CD14-positive monocyte (primary cell): ENCODE results near the gene OIT3. TPM values are rescaled to one million over a fixed set of nuclear protein-coding genes. Genes with fewer than 3 reads are reported as not detected.

ENCODE experiments used
- DNase-seq, 3 donors: peaks; one replicate each; pipeline ENCODE4 v3.0.0-alpha.2; 2011 to 2022
- H2AFZ ChIP-seq: 2 replicates; pipeline ENCODE4 v1.6.0; 2012; ENCODE audit warnings: mild to moderate bottlenecking, low read depth, low read length, inconsistent platforms; ENCODE audit not compliant: insufficient read depth, poor library complexity, severe bottlenecking
- H3K27ac ChIP-seq, 2 donors: 1 replicate in 1 of 2; 2 replicates in 1 of 2; pipeline ENCODE4 v1.5.1; 2012 to 2013; ENCODE audit warnings: low read length in 2 of 2, control low read depth in 1 of 2, inconsistent platforms in 1 of 2, low read depth in 1 of 2, mild to moderate bottlenecking in 1 of 2
- H3K27me3 ChIP-seq, 2 donors: one replicate each; pipeline versions ENCODE4 v1.6.0 to v1.6.1; 2011 to 2013; ENCODE audit warnings: low read length in 2 of 2; ENCODE audit not compliant: control insufficient read depth in 2 of 2, insufficient read depth in 2 of 2
- H3K36me3 ChIP-seq, 2 donors: replicated peaks in 1 of 2; 1 replicate in 1 of 2; 2 replicates in 1 of 2; pipeline versions ENCODE4 v1.5.1 to v1.6.1; 2012 to 2013; ENCODE audit warnings: low read length in 2 of 2, control low read depth in 1 of 2, inconsistent platforms in 1 of 2, mild to moderate bottlenecking in 1 of 2; ENCODE audit not compliant: insufficient read depth in 2 of 2, control insufficient read depth in 1 of 2
- H3K4me1 ChIP-seq, 2 donors: 1 replicate in 1 of 2; 2 replicates in 1 of 2; pipeline versions ENCODE4 v1.5.1 to v1.6.1; 2012 to 2013; ENCODE audit warnings: low read length in 2 of 2, control low read depth in 1 of 2, inconsistent platforms in 1 of 2, mild to moderate bottlenecking in 1 of 2, moderate library complexity in 1 of 2; ENCODE audit not compliant: insufficient read depth in 2 of 2, control insufficient read depth in 1 of 2
- H3K4me2 ChIP-seq: replicated peaks from 2 replicates; pipeline ENCODE3; 2012; ENCODE audit warnings: low read length, moderate library complexity, mild to moderate bottlenecking; ENCODE audit not compliant: poor library complexity, severe bottlenecking; ENCODE audit errors: extremely low read depth
- H3K4me3 ChIP-seq, 3 experiments: fragments of 200-600 bp in 1 of 3; sonication (generic) in 1 of 3; replicated peaks in 1 of 3; 1 replicate in 2 of 3; 2 replicates in 1 of 3; pipeline ENCODE4 v1.5.1; 2011 to 2013; ENCODE audit warnings: low read length in 3 of 3, mild to moderate bottlenecking in 3 of 3, control low read depth in 2 of 3, low read depth in 2 of 3, inconsistent platforms in 1 of 3, moderate library complexity in 1 of 3
- H3K79me2 ChIP-seq: 2 replicates; pipeline ENCODE4 v1.6.0; 2012; ENCODE audit warnings: mild to moderate bottlenecking, control low read depth, inconsistent platforms, low read length, moderate library complexity; ENCODE audit not compliant: insufficient read depth
- H3K9ac ChIP-seq: 2 replicates; pipeline ENCODE4 v1.6.0; 2017; ENCODE audit warnings: low read length, mild to moderate bottlenecking; ENCODE audit not compliant: insufficient read depth, poor library complexity, severe bottlenecking
- H3K9me3 ChIP-seq, 2 donors: replicated peaks in 1 of 2; 1 replicate in 1 of 2; 2 replicates in 1 of 2; pipeline versions ENCODE4 v1.5.1 to v1.6.1; 2012 to 2013; ENCODE audit warnings: low read length in 2 of 2, control low read depth in 1 of 2; ENCODE audit not compliant: control insufficient read depth in 1 of 2, insufficient read depth in 1 of 2
- H4K20me1 ChIP-seq: 2 replicates; pipeline ENCODE4 v1.6.0; 2012; ENCODE audit warnings: mild to moderate bottlenecking, low read length, control low read depth, moderate library complexity; ENCODE audit not compliant: insufficient read depth
- H3K27ac Mint-ChIP-seq, 7 donors: one replicate each; pipeline ENCODE4 v1.8.0; 2020; ENCODE audit warnings: mild to moderate bottlenecking in 7 of 7, mixed read lengths in 7 of 7, moderate library complexity in 6 of 7, inconsistent platforms in 2 of 7
- H3K27me3 Mint-ChIP-seq, 3 donors: one replicate each; pipeline ENCODE4 v1.8.0; 2021 to 2022; ENCODE audit warnings: low read depth in 3 of 3, mild to moderate bottlenecking in 3 of 3, mixed read lengths in 3 of 3, moderate library complexity in 3 of 3, inconsistent platforms in 1 of 3
- H3K36me3 Mint-ChIP-seq, 2 donors: one replicate each; pipeline ENCODE4 v1.8.0; 2020; ENCODE audit warnings: mixed read lengths in 2 of 2, inconsistent platforms in 1 of 2, mild to moderate bottlenecking in 1 of 2
- H3K4me1 Mint-ChIP-seq: one replicate; pipeline ENCODE4 v1.8.0; 2020; ENCODE audit warnings: mild to moderate bottlenecking, mixed read lengths
- H3K4me3 Mint-ChIP-seq, 2 donors: one replicate each; pipeline ENCODE4 v1.8.0; 2020; ENCODE audit warnings: mild to moderate bottlenecking in 2 of 2, mixed read lengths in 2 of 2, moderate library complexity in 1 of 2
- H3K9me3 Mint-ChIP-seq, 7 donors: one replicate each; pipeline ENCODE4 v1.8.0; 2020 to 2022; ENCODE audit warnings: mixed read lengths in 7 of 7, mild to moderate bottlenecking in 6 of 7, moderate library complexity in 6 of 7, inconsistent platforms in 2 of 7
- WGBS: methylation state at CpG from one replicate; pipeline ENCODE4 v1.1.5; 2013; ENCODE audit warnings: missing lambda C conversion rate; ENCODE audit not compliant: insufficient coverage; 5-methylcytosine and 5-hydroxymethylcytosine counted together
- intact Hi-C, 2 donors: fragments of 100-400 bp; cut with micrococcal nuclease; formaldehyde crosslinking; loops; one replicate each; pipeline versions ENCODE4 v1.15.0 to v1.15.1; 2023
- polyA plus RNA-seq, 3 donors: library from polyadenylated mRNA; depleted of rRNA in 1 of 3; unstranded in 2 of 3; stranded (reverse) in 1 of 3; fragments of 300-500 nt in 2 of 3; fragments of >200 nt in 1 of 3; fragmentation: Illumina TruSeq in 2 of 3; gene quantifications; 1 replicate in 2 of 3; 2 replicates in 1 of 3; pipeline ENCODE4 v1.2.3, GENCODE V29; 2012 to 2021
- TF ChIP-seq, protein P1 (sequence below): fragments of 200-600 bp; IDR thresholded peaks from one replicate; pipeline ENCODE4 v1.8.0; 2022; ENCODE audit warnings: antibody characterized with exemption, mild to moderate bottlenecking

Gene OIT3
- polyA plus RNA-seq, 3 donors: 0.08 TPM; not detected in 2

DNA sequence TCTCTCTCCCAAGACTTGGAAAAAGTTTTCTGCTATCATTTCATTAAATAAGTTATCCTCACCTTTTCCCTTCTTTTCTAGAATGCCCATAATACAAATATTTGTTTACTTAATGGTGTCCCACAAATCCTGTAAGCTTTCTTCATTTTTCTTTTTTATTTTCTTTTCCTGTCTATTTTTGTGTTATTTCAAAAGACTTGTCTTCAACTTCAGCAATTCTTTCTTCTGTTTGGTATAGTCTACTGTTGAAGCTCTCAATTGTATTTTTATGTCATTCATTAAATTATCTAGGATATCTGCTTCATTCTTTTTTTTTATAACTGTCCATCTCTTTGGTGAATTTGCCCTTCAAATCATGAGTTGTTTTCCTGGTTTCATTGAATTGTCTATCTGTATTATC lies 86.2 kb downstream of the OIT3 start:
- no peak for DNase-seq
- Histone ChIP-seq H3K4me1 (no peaks in the 10 kb centered on the region), H3K27me3 (no peaks in the 10 kb centered on the region), H3K36me3 (no peaks in the 10 kb centered on the region), H4K20me1 (no peaks in the 10 kb centered on the region), H3K9ac (no peak overlapping the region), H3K79me2 (no peaks in the 10 kb centered on the region), H3K9me3 (peaks cover 34 to 48% of the 10 kb centered on the region in 2 donors), H2AFZ (no peak overlapping the region), H3K27ac (no peak overlapping the region), H3K4me3 (no peak overlapping the region), H3K4me2 (no peak overlapping the region)
- no peak overlapping the region for H3K4me3 Mint-ChIP-seq
- TF ChIP-seq, protein P1, sequence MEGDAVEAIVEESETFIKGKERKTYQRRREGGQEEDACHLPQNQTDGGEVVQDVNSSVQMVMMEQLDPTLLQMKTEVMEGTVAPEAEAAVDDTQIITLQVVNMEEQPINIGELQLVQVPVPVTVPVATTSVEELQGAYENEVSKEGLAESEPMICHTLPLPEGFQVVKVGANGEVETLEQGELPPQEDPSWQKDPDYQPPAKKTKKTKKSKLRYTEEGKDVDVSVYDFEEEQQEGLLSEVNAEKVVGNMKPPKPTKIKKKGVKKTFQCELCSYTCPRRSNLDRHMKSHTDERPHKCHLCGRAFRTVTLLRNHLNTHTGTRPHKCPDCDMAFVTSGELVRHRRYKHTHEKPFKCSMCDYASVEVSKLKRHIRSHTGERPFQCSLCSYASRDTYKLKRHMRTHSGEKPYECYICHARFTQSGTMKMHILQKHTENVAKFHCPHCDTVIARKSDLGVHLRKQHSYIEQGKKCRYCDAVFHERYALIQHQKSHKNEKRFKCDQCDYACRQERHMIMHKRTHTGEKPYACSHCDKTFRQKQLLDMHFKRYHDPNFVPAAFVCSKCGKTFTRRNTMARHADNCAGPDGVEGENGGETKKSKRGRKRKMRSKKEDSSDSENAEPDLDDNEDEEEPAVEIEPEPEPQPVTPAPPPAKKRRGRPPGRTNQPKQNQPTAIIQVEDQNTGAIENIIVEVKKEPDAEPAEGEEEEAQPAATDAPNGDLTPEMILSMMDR: no peak
- peaks cover 39 to 81% (median 65%) of the 10 kb centered on the region in 7 donors for H3K9me3 Mint-ChIP-seq
- intact Hi-C loops: no loop called here
- peaks cover 2 to 14% (median 6%) of the 10 kb centered on the region in 3 donors for H3K27me3 Mint-ChIP-seq
- no peaks in the 10 kb centered on the region for H3K36me3 Mint-ChIP-seq
- H3K27ac Mint-ChIP-seq: no peak overlapping the region
- no peaks in the 10 kb centered on the region for H3K4me1 Mint-ChIP-seq

DNA sequence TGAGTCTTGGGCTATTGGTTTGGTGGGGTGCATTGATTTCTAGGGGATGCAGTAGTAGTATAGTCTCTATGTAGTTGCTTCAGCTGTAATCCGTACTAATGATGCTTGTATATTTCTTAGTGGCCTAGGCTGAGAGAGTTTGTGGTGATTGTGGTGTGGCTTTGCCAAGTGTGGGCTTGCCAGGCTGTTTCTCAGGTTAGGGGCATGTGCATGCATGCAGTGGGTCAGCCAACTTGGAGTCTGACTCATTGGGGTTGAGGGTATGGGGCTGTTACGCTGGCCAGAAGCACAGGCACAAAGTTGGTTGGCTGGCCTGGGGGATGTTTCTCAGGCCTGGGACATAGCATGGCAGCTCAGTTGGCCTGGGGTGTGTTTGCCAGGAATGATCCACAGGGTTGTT lies 86.8 kb downstream of the OIT3 start:
- H3K27ac Mint-ChIP-seq: no peak overlapping the region
- H3K9me3 ChIP-seq: peaks cover 34 to 48% of the 10 kb centered on the region in 2 donors
- H3K36me3 Mint-ChIP-seq: no peaks in the 10 kb centered on the region
- intact Hi-C loops: no loop called here
- no peak overlapping the region for H2AFZ ChIP-seq
- no peaks in the 10 kb centered on the region for H3K36me3 ChIP-seq
- H3K4me3 ChIP-seq: no peak overlapping the region
- H3K4me1 ChIP-seq: no peaks in the 10 kb centered on the region
- H3K4me2 ChIP-seq: no peak overlapping the region
- H4K20me1 ChIP-seq: no peaks in the 10 kb centered on the region
- 100% methylated on average over 2 of the region's 2 CpGs for WGBS
- no peak overlapping the region for H3K9ac ChIP-seq
- DNase-seq: no peak
- no peaks in the 10 kb centered on the region for H3K79me2 ChIP-seq
- peaks cover 38 to 76% (median 63%) of the 10 kb centered on the region in 7 donors for H3K9me3 Mint-ChIP-seq
- TF ChIP-seq, protein P1: no peak
- H3K4me1 Mint-ChIP-seq: no peaks in the 10 kb centered on the region
- peaks cover 2 to 10% (median 6%) of the 10 kb centered on the region in 3 donors for H3K27me3 Mint-ChIP-seq
- H3K27me3 ChIP-seq: no peaks in the 10 kb centered on the region
- H3K4me3 Mint-ChIP-seq: no peak overlapping the region
- no peak overlapping the region for H3K27ac ChIP-seq
